ENCODE measurements around the gene S100PBP. TPM values are rescaled to one million over a fixed set of nuclear protein-coding genes. Genes with fewer than 3 reads are reported as not detected.
A peak's percentile ranks its signal among the peaks of the same experiment; 100 is the strongest.

Gene S100PBP
- total and polyA plus RNA-seq, 2 donors (not counting 1 experiment from before 2014, with no cell fraction given), result 36.3 to 41.8 TPM

- H2AFZ ChIP-seq (ENCODE audit: low read length), result no peak overlapping the region
- no peaks in the 10 kb centered on the region for H3K36me3 ChIP-seq (ENCODE audit: control insufficient read depth, insufficient read depth, low read length)
- peak in 1 of 2 donors; percentile 43 for DNase-seq (ENCODE audit: low read depth in 2 of 2)
- no peaks in the 10 kb centered on the region for H3K9me3 ChIP-seq (ENCODE audit: control insufficient read depth, insufficient read depth, low read depth, low read length)
- no peaks in the 10 kb centered on the region for H3K4me1 ChIP-seq (ENCODE audit: control insufficient read depth, extremely low read depth, insufficient read depth, low read length)
- no peaks in the 10 kb centered on the region for H4K20me1 ChIP-seq (ENCODE audit: control insufficient read depth, extremely low read depth, insufficient read depth, low read length)
- no peak overlapping the region for H3K4me2 ChIP-seq (ENCODE audit: extremely low read depth, insufficient read depth, low read length)
- H3K79me2 ChIP-seq (ENCODE audit: control insufficient read depth, insufficient read depth, low read length), result no peaks in the 10 kb centered on the region
- no peak overlapping the region for H3K4me3 ChIP-seq (replicated peaks in 1 of 4; ENCODE audit: control extremely low read depth in 1 of 4, insufficient read depth in 1 of 4, low read depth in 3 of 4, low read length in 4 of 4)
- no peak for TF ChIP-seq CTCF (conservative IDR thresholded peaks at IDR 0.05 in 1 of 2, IDR thresholded peaks at IDR 0.05 in 1 of 2; ENCODE audit: low read depth in 1 of 2, low read length in 2 of 2)
- TF ChIP-seq EZH2 (IDR thresholded peaks at IDR 0.05; ENCODE audit: low read length, missing control alignments), result no peak
- H3K27me3 ChIP-seq (ENCODE audit: control insufficient read depth, insufficient read depth, low read length), result peaks cover 9% of the 10 kb centered on the region
- H3K27ac ChIP-seq (ENCODE audit: insufficient read depth, low read length), result no peak overlapping the region
- no peak overlapping the region for H3K9ac ChIP-seq (ENCODE audit: insufficient read depth, low read length)
Measured at GRCh38 chr1:32907435-32907834, 90.0 kb downstream of the S100PBP start.

Other genes starting within 250 kb of the S100PBP start
- gene ZBTB8OS, start 167.1 kb upstream of the S100PBP start, total RNA-seq, result 37.8 and 38.0 TPM in 2 replicates
- 72.6 and 92.3 TPM in 2 replicates for gene ZBTB8OS, start 167.1 kb upstream of the S100PBP start, polyA plus RNA-seq
- 92.5 and 95.0 TPM in 2 replicates for gene RBBP4, start 166.4 kb upstream of the S100PBP start, total RNA-seq
- 169 TPM in 2 replicates for gene RBBP4, start 166.4 kb upstream of the S100PBP start, polyA plus RNA-seq
- gene SYNC, start 114.9 kb upstream of the S100PBP start, total RNA-seq, result 43.7 and 58.1 TPM in 2 replicates
- 31.5 and 50.9 TPM in 2 replicates for gene SYNC, start 114.9 kb upstream of the S100PBP start, polyA plus RNA-seq
- 217 and 295 TPM in 2 replicates for gene YARS1, start 295 bp upstream of the S100PBP start, total RNA-seq
- 85.8 and 94.4 TPM in 2 replicates for gene YARS1, start 295 bp upstream of the S100PBP start, polyA plus RNA-seq
- 0.33 and 1.0 TPM in 2 replicates for gene FNDC5, start 53.3 kb downstream of the S100PBP start, total RNA-seq
- 0.38 and 1.6 TPM in 2 replicates for gene FNDC5, start 53.3 kb downstream of the S100PBP start, polyA plus RNA-seq
- 0.33 TPM in 1 of 2 replicates, not detected in the other for gene HPCA, start 68.8 kb downstream of the S100PBP start, total RNA-seq
- gene HPCA, start 68.8 kb downstream of the S100PBP start, polyA plus RNA-seq, result 0.06 TPM in 1 of 2 replicates, not detected in the other
- gene TMEM54, start 83.7 kb downstream of the S100PBP start, total RNA-seq, result 57.5 and 69.9 TPM in 2 replicates
- 24.2 and 38.1 TPM in 2 replicates for gene TMEM54, start 83.7 kb downstream of the S100PBP start, polyA plus RNA-seq
- gene RNF19B, start 147.2 kb downstream of the S100PBP start, total RNA-seq, result 12.3 and 15.4 TPM in 2 replicates
- gene RNF19B, start 147.2 kb downstream of the S100PBP start, polyA plus RNA-seq, result 10.1 and 11.3 TPM in 2 replicates
- gene AK2, start 219.2 kb downstream of the S100PBP start, total RNA-seq, result 59.3 and 62.6 TPM in 2 replicates
- gene AK2, start 219.2 kb downstream of the S100PBP start, polyA plus RNA-seq, result 141 and 155 TPM in 2 replicates